PFSK-1 (cell line): ENCODE data around the gene SURF2.

Experiments
- FOXP2 ChIP-seq: optimal IDR thresholded peaks from 2 replicates; pipeline ENCODE3; 2011; ENCODE audit warnings: borderline replicate concordance, control low read depth, inconsistent platforms; ENCODE audit not compliant: insufficient read depth; ENCODE audit errors: extremely low read length, extremely low read depth
- POLR2AphosphoS5 ChIP-seq: IDR thresholded peaks from 2 replicates; pipeline ENCODE4 v1.6.1; 2012; ENCODE audit warnings: low read depth, mild to moderate bottlenecking, control low read depth, low read length, moderate library complexity
- SIN3A ChIP-seq: IDR thresholded peaks from 2 replicates; pipeline ENCODE4 v1.6.1; 2012; ENCODE audit warnings: mild to moderate bottlenecking, low read length, moderate library complexity, borderline replicate concordance; ENCODE audit not compliant: insufficient read depth
- TAF1 ChIP-seq: IDR thresholded peaks from 2 replicates; pipeline ENCODE4 v1.6.1; 2012; ENCODE audit warnings: low read length, control low read depth, borderline replicate concordance; ENCODE audit not compliant: insufficient read depth
- TF ChIP-seq, protein P1 (sequence below), 2 experiments: IDR thresholded peaks; 2 replicates each; pipeline versions ENCODE4 v1.6.1 to v1.8.0; 2011 to 2012; ENCODE audit warnings: low read depth in 2 of 2, low read length in 2 of 2, control low read depth in 1 of 2, inconsistent platforms in 1 of 2, mild to moderate bottlenecking in 1 of 2, moderate library complexity in 1 of 2; ENCODE audit not compliant: insufficient read depth in 1 of 2

SURF2 gene

DNA sequence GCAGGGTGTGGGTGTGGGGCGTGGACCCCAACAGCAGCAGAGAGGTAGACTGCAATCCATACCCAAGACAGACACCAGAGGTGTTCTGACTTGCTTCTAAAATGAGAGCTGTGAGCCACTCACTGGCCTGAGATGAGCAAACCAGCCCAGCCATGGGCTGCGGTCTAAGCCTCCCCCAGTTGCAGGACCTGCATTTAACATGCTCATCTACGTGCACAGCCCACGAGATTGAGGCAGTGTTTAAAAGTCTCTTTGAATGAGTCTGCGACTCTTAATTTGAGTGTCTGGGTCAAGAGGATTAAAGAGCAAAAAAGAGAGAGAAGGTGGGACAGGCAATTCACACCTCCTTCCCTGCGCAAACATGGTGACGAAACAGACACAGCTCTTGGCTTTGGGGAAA lies 13.6 kb downstream of the SURF2 start:
- TF ChIP-seq TAF1: no peak
- TF ChIP-seq, protein P1, sequence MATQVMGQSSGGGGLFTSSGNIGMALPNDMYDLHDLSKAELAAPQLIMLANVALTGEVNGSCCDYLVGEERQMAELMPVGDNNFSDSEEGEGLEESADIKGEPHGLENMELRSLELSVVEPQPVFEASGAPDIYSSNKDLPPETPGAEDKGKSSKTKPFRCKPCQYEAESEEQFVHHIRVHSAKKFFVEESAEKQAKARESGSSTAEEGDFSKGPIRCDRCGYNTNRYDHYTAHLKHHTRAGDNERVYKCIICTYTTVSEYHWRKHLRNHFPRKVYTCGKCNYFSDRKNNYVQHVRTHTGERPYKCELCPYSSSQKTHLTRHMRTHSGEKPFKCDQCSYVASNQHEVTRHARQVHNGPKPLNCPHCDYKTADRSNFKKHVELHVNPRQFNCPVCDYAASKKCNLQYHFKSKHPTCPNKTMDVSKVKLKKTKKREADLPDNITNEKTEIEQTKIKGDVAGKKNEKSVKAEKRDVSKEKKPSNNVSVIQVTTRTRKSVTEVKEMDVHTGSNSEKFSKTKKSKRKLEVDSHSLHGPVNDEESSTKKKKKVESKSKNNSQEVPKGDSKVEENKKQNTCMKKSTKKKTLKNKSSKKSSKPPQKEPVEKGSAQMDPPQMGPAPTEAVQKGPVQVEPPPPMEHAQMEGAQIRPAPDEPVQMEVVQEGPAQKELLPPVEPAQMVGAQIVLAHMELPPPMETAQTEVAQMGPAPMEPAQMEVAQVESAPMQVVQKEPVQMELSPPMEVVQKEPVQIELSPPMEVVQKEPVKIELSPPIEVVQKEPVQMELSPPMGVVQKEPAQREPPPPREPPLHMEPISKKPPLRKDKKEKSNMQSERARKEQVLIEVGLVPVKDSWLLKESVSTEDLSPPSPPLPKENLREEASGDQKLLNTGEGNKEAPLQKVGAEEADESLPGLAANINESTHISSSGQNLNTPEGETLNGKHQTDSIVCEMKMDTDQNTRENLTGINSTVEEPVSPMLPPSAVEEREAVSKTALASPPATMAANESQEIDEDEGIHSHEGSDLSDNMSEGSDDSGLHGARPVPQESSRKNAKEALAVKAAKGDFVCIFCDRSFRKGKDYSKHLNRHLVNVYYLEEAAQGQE (IDR thresholded peaks at IDR 0.05; ENCODE audit: insufficient read depth in 1 of 2, low read depth in 2 of 2, low read length in 2 of 2): no peak

DNA sequence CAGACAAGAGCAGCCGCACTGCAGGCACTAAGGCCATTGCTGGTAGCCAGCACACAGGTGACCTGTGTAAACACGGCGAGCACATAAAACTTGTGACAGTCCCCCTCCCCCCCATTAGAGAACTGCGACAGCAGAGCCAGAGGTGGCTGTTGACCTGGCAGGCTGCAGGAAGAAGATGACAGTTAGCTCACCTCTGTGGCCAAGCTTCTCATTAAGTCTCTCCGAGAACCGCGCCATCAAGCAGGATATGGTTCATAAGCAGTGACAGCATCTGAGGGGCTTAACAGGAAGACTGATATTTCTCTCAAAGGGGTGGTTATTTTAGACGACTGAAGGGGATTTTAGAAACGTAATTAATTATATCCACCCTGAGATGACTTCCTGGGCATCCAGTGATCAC lies 14.3 kb downstream of the SURF2 start:
- TF ChIP-seq, protein P1 (IDR thresholded peaks at IDR 0.05; ENCODE audit: insufficient read depth in 1 of 2, low read depth in 2 of 2, low read length in 2 of 2): no peak
- no peak for TF ChIP-seq FOXP2
- TF ChIP-seq SIN3A: no peak
- TF ChIP-seq POLR2AphosphoS5: no peak
- TF ChIP-seq TAF1: no peak

DNA sequence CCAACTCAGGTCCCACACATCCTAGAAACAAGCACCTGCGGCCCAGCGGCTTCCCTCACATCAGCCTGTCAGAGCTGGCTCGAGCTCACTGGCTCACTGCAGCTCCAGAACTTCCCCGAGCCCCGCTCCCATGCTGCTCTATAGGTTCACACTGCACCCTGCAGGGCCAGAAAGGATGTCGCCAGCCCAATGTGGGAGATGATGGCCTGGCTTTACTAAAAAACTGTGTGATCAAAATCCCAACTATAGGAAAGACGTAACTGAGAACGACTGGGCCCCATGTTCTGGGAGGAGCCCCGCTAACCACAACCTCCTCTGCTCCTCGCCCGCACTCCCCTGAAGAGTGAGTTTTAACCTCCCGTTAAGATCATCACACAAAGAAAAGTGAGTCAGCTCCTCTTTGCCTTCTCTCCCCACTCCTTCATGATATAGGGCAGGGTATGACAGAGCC lies 14.9 kb downstream of the SURF2 start:
- TF ChIP-seq, protein P1 (IDR thresholded peaks at IDR 0.05; ENCODE audit: insufficient read depth in 1 of 2, low read depth in 2 of 2, low read length in 2 of 2): no peak
- TF ChIP-seq SIN3A: no peak
- TF ChIP-seq POLR2AphosphoS5: no peak
- TF ChIP-seq FOXP2: no peak
- TF ChIP-seq TAF1: no peak

DNA sequence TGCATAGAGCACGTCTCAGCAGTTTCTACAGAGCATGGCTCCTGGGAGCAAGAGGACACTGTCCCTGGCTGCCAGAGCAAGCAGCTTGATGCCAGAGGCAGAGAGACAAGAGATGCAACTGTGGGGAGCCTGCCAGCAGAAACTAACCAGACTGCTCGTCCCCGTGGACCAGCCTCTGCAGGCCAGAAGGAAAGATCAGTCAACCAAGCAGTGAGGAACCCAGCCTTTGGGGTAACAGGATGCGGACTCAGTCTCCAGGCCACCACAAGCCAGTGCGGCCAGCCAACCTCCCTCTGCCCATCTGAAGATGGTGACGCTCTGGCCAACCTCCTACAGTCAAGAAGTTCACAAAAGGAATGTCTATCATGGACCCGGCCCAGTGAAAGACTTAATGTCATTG lies 15.8 kb downstream of the SURF2 start:
- TF ChIP-seq POLR2AphosphoS5 (no peak), SIN3A (no peak), TAF1 (no peak), FOXP2 (no peak)
- TF ChIP-seq, protein P1 (IDR thresholded peaks at IDR 0.05; ENCODE audit: insufficient read depth in 1 of 2, low read depth in 2 of 2, low read length in 2 of 2): no peak

DNA sequence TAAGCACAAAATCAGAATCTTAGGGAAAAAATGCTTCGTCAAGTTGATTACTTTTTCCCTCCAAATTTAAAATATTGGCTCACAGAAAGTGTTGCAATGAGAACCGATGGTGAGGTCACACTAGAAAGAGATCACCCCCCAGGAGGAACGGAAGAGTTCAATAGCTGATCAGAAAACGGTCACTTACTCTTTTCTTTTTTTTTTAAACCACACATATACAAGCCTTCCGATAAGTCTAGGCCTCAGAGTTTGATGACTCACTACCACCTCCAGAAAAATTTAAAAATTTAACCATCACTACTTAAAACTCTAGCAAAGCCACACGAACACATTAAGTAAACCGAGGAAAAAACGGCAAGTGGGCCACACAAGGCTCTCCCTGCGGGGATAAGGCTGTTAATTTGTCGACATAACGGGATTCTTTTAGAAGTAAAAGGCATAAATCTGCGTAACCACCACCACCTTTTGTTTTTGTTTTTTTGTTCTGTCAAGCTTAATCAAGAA lies 18.3 kb downstream of the SURF2 start:
- TF ChIP-seq TAF1: no peak
- TF ChIP-seq, protein P1 (IDR thresholded peaks at IDR 0.05; ENCODE audit: insufficient read depth in 1 of 2, low read depth in 2 of 2, low read length in 2 of 2): no peak
- no peak for TF ChIP-seq POLR2AphosphoS5
- no peak for TF ChIP-seq SIN3A
- TF ChIP-seq FOXP2: no peak
